CD14-positive monocyte (primary cell): ENCODE data around the gene OSBPL1A. TPM values are rescaled to one million over a fixed set of nuclear protein-coding genes. Genes with fewer than 3 reads are reported as not detected.

ENCODE experiments used
- DNase-seq, 3 donors: peaks; one replicate each; pipeline ENCODE4 v3.0.0-alpha.2; 2011 to 2022
- H2AFZ ChIP-seq: 2 replicates; pipeline ENCODE4 v1.6.0; 2012; ENCODE audit warnings: mild to moderate bottlenecking, low read depth, low read length, inconsistent platforms; ENCODE audit not compliant: insufficient read depth, poor library complexity, severe bottlenecking
- H3K27ac ChIP-seq, 2 donors: 1 replicate in 1 of 2; 2 replicates in 1 of 2; pipeline ENCODE4 v1.5.1; 2012 to 2013; ENCODE audit warnings: low read length in 2 of 2, control low read depth in 1 of 2, inconsistent platforms in 1 of 2, low read depth in 1 of 2, mild to moderate bottlenecking in 1 of 2
- H3K27me3 ChIP-seq, 2 donors: one replicate each; pipeline versions ENCODE4 v1.6.0 to v1.6.1; 2011 to 2013; ENCODE audit warnings: low read length in 2 of 2; ENCODE audit not compliant: control insufficient read depth in 2 of 2, insufficient read depth in 2 of 2
- H3K36me3 ChIP-seq, 2 donors: replicated peaks in 1 of 2; 1 replicate in 1 of 2; 2 replicates in 1 of 2; pipeline versions ENCODE4 v1.5.1 to v1.6.1; 2012 to 2013; ENCODE audit warnings: low read length in 2 of 2, control low read depth in 1 of 2, inconsistent platforms in 1 of 2, mild to moderate bottlenecking in 1 of 2; ENCODE audit not compliant: insufficient read depth in 2 of 2, control insufficient read depth in 1 of 2
- H3K4me1 ChIP-seq, 2 donors: 1 replicate in 1 of 2; 2 replicates in 1 of 2; pipeline versions ENCODE4 v1.5.1 to v1.6.1; 2012 to 2013; ENCODE audit warnings: low read length in 2 of 2, control low read depth in 1 of 2, inconsistent platforms in 1 of 2, mild to moderate bottlenecking in 1 of 2, moderate library complexity in 1 of 2; ENCODE audit not compliant: insufficient read depth in 2 of 2, control insufficient read depth in 1 of 2
- H3K4me2 ChIP-seq: replicated peaks from 2 replicates; pipeline ENCODE3; 2012; ENCODE audit warnings: low read length, moderate library complexity, mild to moderate bottlenecking; ENCODE audit not compliant: poor library complexity, severe bottlenecking; ENCODE audit errors: extremely low read depth
- H3K4me3 ChIP-seq, 3 experiments: fragments of 200-600 bp in 1 of 3; sonication (generic) in 1 of 3; replicated peaks in 1 of 3; 1 replicate in 2 of 3; 2 replicates in 1 of 3; pipeline ENCODE4 v1.5.1; 2011 to 2013; ENCODE audit warnings: low read length in 3 of 3, mild to moderate bottlenecking in 3 of 3, control low read depth in 2 of 3, low read depth in 2 of 3, inconsistent platforms in 1 of 3, moderate library complexity in 1 of 3
- H3K79me2 ChIP-seq: 2 replicates; pipeline ENCODE4 v1.6.0; 2012; ENCODE audit warnings: mild to moderate bottlenecking, control low read depth, inconsistent platforms, low read length, moderate library complexity; ENCODE audit not compliant: insufficient read depth
- H3K9ac ChIP-seq: 2 replicates; pipeline ENCODE4 v1.6.0; 2017; ENCODE audit warnings: low read length, mild to moderate bottlenecking; ENCODE audit not compliant: insufficient read depth, poor library complexity, severe bottlenecking
- H3K9me3 ChIP-seq, 2 donors: replicated peaks in 1 of 2; 1 replicate in 1 of 2; 2 replicates in 1 of 2; pipeline versions ENCODE4 v1.5.1 to v1.6.1; 2012 to 2013; ENCODE audit warnings: low read length in 2 of 2, control low read depth in 1 of 2; ENCODE audit not compliant: control insufficient read depth in 1 of 2, insufficient read depth in 1 of 2
- H4K20me1 ChIP-seq: 2 replicates; pipeline ENCODE4 v1.6.0; 2012; ENCODE audit warnings: mild to moderate bottlenecking, low read length, control low read depth, moderate library complexity; ENCODE audit not compliant: insufficient read depth
- H3K27ac Mint-ChIP-seq, 7 donors: one replicate each; pipeline ENCODE4 v1.8.0; 2020; ENCODE audit warnings: mild to moderate bottlenecking in 7 of 7, mixed read lengths in 7 of 7, moderate library complexity in 6 of 7, inconsistent platforms in 2 of 7
- H3K27me3 Mint-ChIP-seq, 3 donors: one replicate each; pipeline ENCODE4 v1.8.0; 2021 to 2022; ENCODE audit warnings: low read depth in 3 of 3, mild to moderate bottlenecking in 3 of 3, mixed read lengths in 3 of 3, moderate library complexity in 3 of 3, inconsistent platforms in 1 of 3
- H3K36me3 Mint-ChIP-seq, 2 donors: one replicate each; pipeline ENCODE4 v1.8.0; 2020; ENCODE audit warnings: mixed read lengths in 2 of 2, inconsistent platforms in 1 of 2, mild to moderate bottlenecking in 1 of 2
- H3K4me1 Mint-ChIP-seq: one replicate; pipeline ENCODE4 v1.8.0; 2020; ENCODE audit warnings: mild to moderate bottlenecking, mixed read lengths
- H3K4me3 Mint-ChIP-seq, 2 donors: one replicate each; pipeline ENCODE4 v1.8.0; 2020; ENCODE audit warnings: mild to moderate bottlenecking in 2 of 2, mixed read lengths in 2 of 2, moderate library complexity in 1 of 2
- H3K9me3 Mint-ChIP-seq, 7 donors: one replicate each; pipeline ENCODE4 v1.8.0; 2020 to 2022; ENCODE audit warnings: mixed read lengths in 7 of 7, mild to moderate bottlenecking in 6 of 7, moderate library complexity in 6 of 7, inconsistent platforms in 2 of 7
- WGBS: methylation state at CpG from one replicate; pipeline ENCODE4 v1.1.5; 2013; ENCODE audit warnings: missing lambda C conversion rate; ENCODE audit not compliant: insufficient coverage; 5-methylcytosine and 5-hydroxymethylcytosine counted together
- intact Hi-C, 2 donors: fragments of 100-400 bp; cut with micrococcal nuclease; formaldehyde crosslinking; loops; one replicate each; pipeline versions ENCODE4 v1.15.0 to v1.15.1; 2023
- polyA plus RNA-seq, 3 donors: library from polyadenylated mRNA; depleted of rRNA in 1 of 3; unstranded in 2 of 3; stranded (reverse) in 1 of 3; fragments of 300-500 nt in 2 of 3; fragments of >200 nt in 1 of 3; fragmentation: Illumina TruSeq in 2 of 3; gene quantifications; 1 replicate in 2 of 3; 2 replicates in 1 of 3; pipeline ENCODE4 v1.2.3, GENCODE V29; 2012 to 2021
- TF ChIP-seq, protein P1 (sequence below): fragments of 200-600 bp; IDR thresholded peaks from one replicate; pipeline ENCODE4 v1.8.0; 2022; ENCODE audit warnings: antibody characterized with exemption, mild to moderate bottlenecking

OSBPL1A gene
- polyA plus RNA-seq, 3 donors, result 6.3 to 9.1 (median 7.1) TPM

DNA sequence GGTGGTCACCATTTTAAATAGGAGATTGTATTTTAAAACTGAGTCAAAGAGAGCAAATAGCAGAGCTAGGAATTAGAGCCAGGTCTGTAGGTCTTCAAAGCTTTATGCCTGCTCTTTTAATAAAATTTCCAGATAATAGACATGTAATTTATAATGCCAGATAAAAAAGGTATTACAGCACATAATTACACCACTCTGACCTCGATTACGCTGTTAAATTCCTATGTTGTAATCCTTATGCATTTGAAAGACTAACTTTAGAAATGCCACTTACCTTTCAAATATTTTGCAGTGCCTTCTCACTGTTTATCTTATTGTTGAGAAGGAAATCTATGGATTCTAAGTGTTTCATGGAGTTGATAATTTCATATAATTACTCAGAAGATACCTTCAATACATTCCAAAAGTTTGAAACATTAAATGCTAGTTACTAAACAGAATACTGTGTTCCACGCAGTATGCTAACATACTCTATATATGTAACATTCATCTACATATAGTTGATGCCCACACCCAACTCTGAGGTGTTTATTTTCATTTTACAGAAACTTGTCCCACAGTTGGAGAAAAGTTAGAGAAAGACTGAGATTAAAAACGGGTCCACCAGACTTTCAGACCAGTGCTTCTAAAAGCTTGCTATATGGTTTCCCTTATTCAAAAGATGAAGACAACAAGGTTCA is 120.0 kb downstream of the OSBPL1A start:
- no peak for DNase-seq
- Histone ChIP-seq H2AFZ (no peak overlapping the region), H3K27ac (no peak overlapping the region), H3K36me3 (peaks cover 0 to 17% of the 10 kb centered on the region in 2 donors), H3K4me1 (peaks cover 24 to 25% of the 10 kb centered on the region in 2 donors), H3K79me2 (no peaks in the 10 kb centered on the region), H3K9ac (no peak overlapping the region), H3K4me2 (no peak overlapping the region), H3K9me3 (no peaks in the 10 kb centered on the region), H3K27me3 (peaks cover 0 to 1% of the 10 kb centered on the region in 2 donors), H4K20me1 (no peaks in the 10 kb centered on the region), H3K4me3 (no peak overlapping the region)
- no peak overlapping the region for H3K4me3 Mint-ChIP-seq
- H3K27me3 Mint-ChIP-seq, result no peaks in the 10 kb centered on the region
- H3K9me3 Mint-ChIP-seq, result no peaks in the 10 kb centered on the region
- H3K27ac Mint-ChIP-seq, result no peak overlapping the region
- peaks cover 17 to 24% of the 10 kb centered on the region in 2 donors for H3K36me3 Mint-ChIP-seq
- intact Hi-C loops, result no loop called here
- peaks cover 25% of the 10 kb centered on the region for H3K4me1 Mint-ChIP-seq
- WGBS, result 100% methylated on average over 1 of the region's 4 CpGs
- TF ChIP-seq, protein P1, sequence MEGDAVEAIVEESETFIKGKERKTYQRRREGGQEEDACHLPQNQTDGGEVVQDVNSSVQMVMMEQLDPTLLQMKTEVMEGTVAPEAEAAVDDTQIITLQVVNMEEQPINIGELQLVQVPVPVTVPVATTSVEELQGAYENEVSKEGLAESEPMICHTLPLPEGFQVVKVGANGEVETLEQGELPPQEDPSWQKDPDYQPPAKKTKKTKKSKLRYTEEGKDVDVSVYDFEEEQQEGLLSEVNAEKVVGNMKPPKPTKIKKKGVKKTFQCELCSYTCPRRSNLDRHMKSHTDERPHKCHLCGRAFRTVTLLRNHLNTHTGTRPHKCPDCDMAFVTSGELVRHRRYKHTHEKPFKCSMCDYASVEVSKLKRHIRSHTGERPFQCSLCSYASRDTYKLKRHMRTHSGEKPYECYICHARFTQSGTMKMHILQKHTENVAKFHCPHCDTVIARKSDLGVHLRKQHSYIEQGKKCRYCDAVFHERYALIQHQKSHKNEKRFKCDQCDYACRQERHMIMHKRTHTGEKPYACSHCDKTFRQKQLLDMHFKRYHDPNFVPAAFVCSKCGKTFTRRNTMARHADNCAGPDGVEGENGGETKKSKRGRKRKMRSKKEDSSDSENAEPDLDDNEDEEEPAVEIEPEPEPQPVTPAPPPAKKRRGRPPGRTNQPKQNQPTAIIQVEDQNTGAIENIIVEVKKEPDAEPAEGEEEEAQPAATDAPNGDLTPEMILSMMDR, result no peak

DNA sequence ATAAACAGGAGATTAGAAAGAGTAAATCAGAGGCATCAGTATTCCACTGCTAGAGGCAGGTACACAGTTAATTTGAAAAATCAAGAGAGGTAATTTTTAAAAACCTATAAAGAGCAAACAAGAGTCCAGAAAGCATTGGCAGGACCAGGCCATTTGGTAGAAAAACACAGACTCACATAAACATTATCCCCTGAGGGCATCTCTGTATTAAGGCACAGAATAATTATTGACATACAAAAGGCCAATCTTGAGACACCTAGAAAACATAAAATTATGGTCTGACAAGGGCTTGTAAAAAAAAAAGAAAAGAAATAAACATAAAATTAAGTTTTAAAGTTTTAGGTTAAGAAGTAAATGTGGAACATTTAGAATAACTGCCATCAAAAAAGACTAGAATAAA is 120.6 kb downstream of the OSBPL1A start:
- no peak overlapping the region for H3K27ac ChIP-seq
- Mint-ChIP-seq H3K4me3 (no peak overlapping the region), H3K4me1 (peaks cover 28% of the 10 kb centered on the region), H3K36me3 (peaks cover 16 to 23% of the 10 kb centered on the region in 2 donors), H3K9me3 (peaks cover 0 to 1% (median 0%) of the 10 kb centered on the region in 7 donors), H3K27ac (no peak overlapping the region), H3K27me3 (peaks cover 0 to 4% (median 4%) of the 10 kb centered on the region in 3 donors)
- no peak overlapping the region for H2AFZ ChIP-seq
- no peaks in the 10 kb centered on the region for H4K20me1 ChIP-seq
- H3K4me3 ChIP-seq, result no peak overlapping the region
- peaks cover 0 to 17% of the 10 kb centered on the region in 2 donors for H3K36me3 ChIP-seq
- intact Hi-C loops, result no loop called here
- DNase-seq, result no peak
- H3K9ac ChIP-seq, result no peak overlapping the region
- TF ChIP-seq, protein P1, result no peak
- no peaks in the 10 kb centered on the region for H3K9me3 ChIP-seq
- peaks cover 2 to 7% of the 10 kb centered on the region in 2 donors for H3K27me3 ChIP-seq
- H3K4me1 ChIP-seq, result peaks cover 30% of the 10 kb centered on the region in 2 donors
- no peaks in the 10 kb centered on the region for H3K79me2 ChIP-seq
- H3K4me2 ChIP-seq, result no peak overlapping the region
